ENCODE data around the gene PZP.
"Not testable (repeated sequence)": the region's sequence is repeated elsewhere in the genome, so short reads cannot be mapped to it uniquely, and the experiment has no call there.

Gene PZP

DNA sequence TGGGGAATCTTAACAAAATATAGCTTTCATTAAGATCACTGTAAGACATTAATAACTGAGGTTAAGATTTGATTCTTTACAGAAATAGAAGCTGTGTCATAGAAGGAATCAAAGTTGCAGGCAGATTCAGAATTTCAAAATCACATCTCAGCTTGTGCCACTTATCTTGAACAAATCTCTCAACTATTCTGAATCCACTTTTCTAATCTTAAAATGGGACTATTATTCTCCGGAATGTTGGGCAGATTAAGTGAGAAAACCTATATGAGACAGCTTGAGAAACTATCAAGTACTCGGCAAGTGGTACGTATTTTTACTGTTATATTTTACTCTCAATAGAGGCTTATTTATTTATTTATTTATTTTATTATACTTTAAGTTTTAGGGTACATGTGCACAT, 28.4 kb downstream of the PZP start:
- no peak for DNase-seq

DNA sequence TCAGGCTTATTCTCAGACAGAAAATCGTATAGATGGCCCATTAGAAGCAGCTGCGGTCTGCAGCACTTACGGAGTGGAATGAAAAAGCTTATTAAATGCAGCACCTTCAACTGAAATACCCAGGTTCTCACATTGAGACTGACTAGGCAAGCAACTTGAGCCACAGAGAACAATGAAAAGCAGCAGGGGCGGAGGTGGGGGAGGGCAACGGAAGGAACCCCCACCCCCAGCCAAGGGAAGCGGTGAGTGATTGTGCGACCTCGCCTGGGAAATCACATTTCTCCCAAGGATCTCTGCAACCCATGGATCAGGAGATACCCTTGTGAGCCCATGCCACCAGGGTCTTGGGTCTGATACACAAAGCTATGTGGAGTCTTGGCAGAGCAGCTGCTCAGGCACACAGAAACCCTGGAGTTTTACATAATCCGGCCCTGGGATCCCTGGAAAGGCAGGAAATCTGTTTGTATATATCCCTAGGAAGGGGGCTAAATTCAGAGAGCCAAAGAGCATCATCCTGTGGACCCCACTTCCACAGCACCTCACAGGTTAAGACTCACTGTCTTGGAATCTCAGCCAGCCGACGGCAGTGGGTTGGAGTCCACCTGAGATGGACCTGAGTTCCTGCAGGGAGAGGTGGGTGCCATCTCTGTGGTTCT, 38.1 kb downstream of the PZP start:
- no peak for DNase-seq

- not testable (repeated sequence) for DNase-seq
Observed at GRCh38 chr12:9167345-9167744, 40.9 kb downstream of the PZP start.

GRCh38 chr12:9163392-9163791, 44.8 kb downstream of the PZP start:
- no peak for DNase-seq

- no peak for DNase-seq
Observed at GRCh38 chr12:9156119-9156518, 52.1 kb downstream of the PZP start.

GRCh38 chr12:9149372-9149771, 58.8 kb downstream of the PZP start:
- DNase-seq = no peak

GRCh38 chr12:9148926-9149325, 59.3 kb downstream of the PZP start:
- DNase-seq = no peak

DNA sequence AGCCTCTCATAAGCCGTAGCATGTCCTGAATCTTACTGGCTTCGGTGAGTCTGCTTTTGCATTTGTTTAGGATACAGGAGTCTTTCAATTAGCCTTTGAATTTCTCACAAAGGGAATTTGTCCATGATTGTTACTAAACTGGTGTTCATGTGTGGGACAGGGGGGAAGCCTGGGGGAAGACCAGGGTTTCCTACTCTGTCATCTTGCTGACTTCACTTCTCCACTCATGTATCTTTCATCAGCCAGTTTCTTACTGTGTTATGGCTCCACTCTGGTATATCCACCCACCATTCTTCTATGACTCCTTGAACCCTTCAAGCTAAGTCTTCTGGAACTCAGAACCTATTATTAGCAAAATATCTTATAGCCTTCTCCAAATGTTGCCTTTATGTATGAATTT, 60.7 kb downstream of the PZP start:
- no peak for DNase-seq

- DNase-seq = no peak
Observed at GRCh38 chr12:9144730-9145106, 63.5 kb downstream of the PZP start.

DNA sequence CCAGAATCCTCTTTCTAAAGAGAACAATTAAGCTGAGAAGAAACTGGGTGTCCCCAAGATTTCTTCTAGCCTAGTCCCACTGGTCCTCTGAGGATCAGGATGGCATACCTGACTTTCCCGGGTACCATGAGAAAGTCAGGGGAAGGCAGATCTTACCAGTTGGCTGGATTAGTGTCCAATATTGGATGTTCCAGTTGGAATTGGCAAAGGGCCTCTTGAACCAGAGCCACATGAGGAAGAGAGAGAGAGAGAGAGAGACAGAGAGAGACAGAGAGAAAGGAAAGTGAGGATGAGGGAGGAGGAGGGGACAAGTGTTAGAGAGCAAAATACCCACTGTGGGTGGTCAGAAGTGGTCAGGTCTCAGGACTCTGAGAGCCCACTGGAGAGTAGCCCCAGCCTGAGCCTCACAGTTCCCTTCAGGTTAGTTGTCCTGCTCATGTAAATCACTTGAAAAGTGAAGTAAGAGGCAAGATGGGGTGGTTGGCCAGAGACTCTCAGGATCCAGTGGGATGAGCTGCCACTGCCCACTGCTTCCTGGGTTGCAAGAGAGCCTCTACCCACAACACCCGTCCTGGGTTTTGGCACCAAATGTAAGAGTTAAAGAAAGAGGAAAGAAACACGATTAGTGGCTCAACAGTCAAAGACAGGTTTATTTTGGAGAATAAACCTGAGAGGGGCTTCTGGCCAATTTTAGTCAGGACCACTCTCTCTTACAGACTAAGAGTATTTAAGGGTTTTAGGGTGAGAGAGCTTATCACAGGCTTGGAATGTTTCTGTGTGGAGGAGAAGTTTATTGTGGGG, 64.1 kb downstream of the PZP start:
- DNase-seq = no peak

GRCh38 chr12:9143137-9143536, 65.1 kb downstream of the PZP start:
- DNase-seq = no peak

- not testable (repeated sequence) for DNase-seq
Observed at GRCh38 chr12:9139588-9140290, 68.5 kb downstream of the PZP start.

GRCh38 chr12:9135903-9136310, 72.3 kb downstream of the PZP start:
- no peak for DNase-seq

DNA sequence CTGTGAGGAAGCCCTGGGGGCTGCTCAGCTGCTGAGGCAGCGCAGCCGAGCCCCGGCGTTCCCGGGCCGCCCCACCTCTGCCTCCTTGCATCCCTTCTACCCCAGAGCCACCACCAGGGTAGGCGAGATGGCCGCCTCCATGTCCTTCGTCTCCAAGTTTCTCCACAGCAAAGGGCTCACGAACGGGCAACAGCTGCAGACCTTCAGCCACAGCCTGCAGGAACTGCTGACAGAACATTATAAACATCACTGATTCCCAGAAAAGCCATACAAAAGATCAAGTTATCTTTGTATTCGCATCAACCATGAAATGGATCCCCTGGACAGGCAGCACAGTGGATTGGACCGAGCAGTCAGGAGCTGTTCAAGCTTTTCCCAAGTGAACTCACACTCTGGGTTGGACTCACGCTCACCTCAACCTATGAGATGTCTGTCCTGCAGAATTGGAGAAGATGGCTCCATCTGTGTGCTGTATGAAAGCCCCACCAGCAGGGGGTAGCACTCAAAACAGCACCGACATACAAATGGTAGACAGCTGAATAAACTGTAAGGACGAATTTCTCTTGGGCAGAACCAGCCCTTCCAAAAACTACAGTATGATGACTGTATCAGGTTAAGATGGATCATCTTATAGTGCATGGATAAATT, 73.1 kb downstream of the PZP start:
- DNase-seq = peak; percentile 4

GRCh38 chr12:9133216-9133916, 74.8 kb downstream of the PZP start:
- no peak for DNase-seq

GRCh38 chr12:9132008-9132535, 76.1 kb downstream of the PZP start:
- DNase-seq = no peak

DNA sequence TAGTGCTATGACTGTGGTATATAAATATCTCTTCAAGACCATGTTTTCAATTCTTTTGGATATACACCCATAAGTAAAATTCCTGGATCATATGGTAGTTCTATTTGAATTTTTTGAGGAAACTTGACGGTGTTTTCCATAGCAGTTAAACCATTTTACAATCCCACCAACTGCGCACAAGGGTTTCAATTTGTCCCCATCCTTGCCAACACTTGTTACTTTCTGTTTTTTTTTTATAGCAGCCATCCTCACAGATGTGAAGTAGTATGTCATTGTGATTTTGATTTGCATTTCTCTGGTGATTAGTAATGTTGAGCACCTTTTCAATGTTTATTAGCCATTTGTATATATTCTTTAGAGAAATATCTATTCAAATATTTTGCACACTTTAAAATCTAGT, 78.0 kb downstream of the PZP start:
- no peak for DNase-seq

- no peak for DNase-seq
Observed at GRCh38 chr12:9127936-9128663, 80.1 kb downstream of the PZP start.

- DNase-seq = no peak
Observed at GRCh38 chr12:9127484-9127883, 80.7 kb downstream of the PZP start.

GRCh38 chr12:9124383-9125031, 83.7 kb downstream of the PZP start:
- no peak for DNase-seq

- no peak for DNase-seq
Observed at GRCh38 chr12:9123781-9124382, 84.3 kb downstream of the PZP start.

All from CD4-positive, alpha-beta T cell treated with Interleukin-10 for 1 hour (primary cell).